T-helper 9 cell (primary cell): ENCODE data around the gene YTHDF1.

Experiments used
- DNase-seq: peaks from one replicate; pipeline ENCODE4 v3.0.0-alpha.2; 2020

YTHDF1 gene

DNA sequence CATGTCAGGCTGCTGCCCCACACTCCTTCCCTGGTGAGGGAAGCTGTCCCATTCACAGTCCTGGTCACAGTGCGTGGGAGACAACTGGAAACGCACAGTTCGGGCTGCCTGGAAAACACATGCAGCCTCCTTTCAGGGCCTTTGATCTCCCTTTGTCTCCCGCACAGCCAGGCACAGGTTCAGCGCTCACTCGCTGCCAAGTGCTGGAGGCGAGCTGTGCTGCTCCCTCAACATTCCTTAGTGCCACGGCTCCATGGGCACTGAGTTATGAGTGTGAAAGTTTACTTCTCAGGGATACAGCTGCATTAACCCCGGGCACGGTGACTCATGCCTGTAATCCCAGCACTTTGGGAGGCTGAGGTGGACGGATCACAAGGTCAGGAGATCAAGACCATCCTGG lies 9.1 kb downstream of the YTHDF1 start:
- no peak for DNase-seq

DNA sequence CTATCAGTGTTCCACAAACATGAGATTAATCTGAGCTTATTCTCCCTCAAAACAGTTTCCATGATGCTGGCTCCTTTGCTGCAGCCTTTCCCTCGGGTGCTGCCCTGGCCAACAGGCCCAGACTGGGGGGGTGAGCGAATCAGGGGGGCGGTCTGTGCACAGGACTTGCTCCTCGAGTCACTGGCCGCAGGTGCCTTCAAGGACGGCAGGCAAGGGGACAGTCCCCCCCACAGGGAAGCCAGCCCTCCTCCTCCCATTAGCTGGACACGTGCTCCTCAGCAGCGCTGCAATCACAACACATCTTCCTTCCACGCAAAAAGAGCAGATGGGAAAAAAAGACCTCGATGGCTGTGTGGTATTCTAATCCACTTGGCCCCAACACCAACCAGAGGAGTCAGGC lies 10.0 kb downstream of the YTHDF1 start:
- no peak for DNase-seq

DNA sequence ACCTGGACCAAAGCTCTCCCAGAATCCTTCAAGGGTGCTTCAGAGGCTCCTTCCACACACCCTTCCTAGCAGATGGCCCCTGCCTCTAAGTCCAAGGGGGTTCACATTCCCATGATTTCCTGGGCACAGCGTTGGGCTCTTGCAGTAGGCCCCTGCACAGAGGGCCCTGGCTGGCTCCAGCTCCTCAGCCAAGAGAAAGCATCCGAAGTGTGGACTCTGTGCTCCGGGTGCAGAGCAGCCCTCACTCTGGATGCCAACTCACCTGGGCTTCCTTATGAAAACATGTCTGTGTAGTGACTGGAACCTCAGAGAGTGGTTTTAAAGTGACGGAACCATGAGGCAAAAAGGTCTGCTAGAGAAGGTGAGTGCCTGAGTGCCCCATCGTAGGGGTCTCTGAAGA lies 11.6 kb downstream of the YTHDF1 start:
- DNase-seq: no peak

DNA sequence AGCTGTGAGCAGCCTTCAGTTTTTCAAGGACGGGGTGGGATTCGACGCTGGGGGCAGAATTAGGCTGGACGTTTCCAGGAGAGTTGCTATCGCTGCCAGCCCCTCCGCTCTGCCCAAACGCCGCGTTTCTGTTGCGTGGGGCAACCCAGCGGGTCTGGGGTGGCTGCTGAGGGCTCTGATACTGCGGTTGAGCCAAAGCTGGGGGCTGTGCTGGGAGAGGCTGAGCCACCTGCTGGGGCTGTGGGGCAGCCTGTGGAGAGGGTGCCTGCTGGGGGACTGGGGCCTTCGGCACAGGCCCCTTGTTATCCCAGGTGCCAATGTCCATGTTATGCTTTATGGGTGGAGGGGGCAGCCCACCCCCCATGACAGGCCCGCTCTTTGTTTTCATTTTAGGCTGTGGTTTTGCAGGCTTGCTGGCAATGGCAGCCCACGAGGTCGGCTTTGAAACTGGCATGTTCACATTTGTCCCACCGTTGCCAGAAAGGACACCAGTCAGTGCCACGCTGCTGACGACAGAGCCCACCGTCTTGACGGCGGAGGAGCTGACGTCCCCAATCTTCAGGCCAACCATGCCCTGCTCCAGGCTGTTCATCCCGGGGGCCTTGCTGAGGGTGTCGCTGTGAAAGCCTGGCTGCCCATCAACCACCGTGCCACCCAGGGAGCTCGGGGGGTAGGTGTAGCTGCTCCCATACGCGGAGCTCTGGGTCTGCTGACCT lies 13.0 kb downstream of the YTHDF1 start:
- DNase-seq: no peak

DNA sequence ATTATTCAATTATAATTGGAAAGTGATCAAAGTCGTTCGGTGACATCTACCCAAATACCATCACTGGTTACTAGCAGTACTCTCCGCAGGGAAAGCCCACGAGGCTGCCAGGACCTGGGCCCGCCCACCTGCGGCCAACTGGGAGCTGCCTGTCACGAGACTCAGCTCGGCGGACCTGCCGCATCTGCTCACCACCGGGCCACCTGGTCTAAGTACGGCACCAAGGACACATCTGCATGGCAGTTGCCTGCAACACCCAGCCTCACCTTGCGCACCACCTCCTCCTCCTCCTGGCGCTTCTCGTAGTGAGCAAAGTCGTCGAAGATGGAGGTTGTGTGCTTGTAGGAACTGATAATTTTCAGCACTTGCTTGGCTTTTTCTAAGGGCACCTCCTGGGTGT lies 13.9 kb downstream of the YTHDF1 start:
- no peak for DNase-seq

DNA sequence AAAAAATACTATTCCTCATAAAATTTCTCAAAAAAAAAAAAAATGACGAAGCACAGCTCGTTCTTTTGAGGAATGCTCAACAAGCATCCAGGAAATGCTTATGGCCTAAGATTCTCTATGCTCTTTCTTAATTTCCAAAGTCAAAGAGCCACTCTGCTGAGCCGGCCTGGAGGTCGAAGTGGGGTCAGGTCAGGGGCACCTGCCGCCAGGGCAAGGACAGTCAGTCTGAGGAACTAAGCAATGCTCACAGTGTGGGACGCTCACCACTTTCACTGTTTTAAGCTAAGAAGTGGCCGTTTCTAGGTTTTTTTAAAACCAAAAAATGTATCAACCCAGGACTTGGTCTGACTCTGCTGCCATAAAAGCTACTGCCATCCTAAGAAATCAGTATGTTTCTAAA lies 17.3 kb downstream of the YTHDF1 start:
- DNase-seq: no peak

DNA sequence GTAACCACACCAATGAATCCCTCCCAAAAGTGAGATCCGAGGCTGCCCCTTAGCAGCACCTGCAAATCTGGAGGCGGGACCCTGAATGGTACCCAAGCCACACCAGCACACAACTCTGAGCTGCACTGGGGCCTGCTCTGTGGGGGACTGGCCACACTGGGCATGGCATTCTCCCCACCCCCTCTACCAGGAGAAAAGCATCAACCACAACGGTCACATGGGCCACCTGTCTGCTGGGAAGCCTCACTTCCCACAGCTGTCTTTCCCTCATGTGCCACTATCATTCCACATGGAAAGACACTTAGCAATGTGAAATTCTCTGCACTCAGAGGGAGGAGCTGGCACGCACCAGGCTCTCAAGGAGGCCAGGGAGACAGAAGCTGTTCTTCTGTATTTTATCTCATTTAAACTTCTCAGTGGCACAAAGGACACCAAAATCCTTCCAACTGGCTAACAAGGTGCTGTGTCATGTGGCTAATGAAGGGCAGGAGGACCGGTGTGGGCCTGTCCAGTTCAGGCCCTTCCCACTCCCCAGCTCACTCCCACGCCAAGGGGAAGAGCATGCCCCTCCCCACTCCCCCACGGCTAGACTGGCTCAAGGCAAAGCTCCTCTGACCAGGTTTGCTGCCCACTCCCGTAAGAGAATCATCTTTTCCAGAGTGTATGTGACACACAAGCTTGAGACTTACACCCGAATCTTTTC lies 19.0 kb downstream of the YTHDF1 start:
- no peak for DNase-seq

DNA sequence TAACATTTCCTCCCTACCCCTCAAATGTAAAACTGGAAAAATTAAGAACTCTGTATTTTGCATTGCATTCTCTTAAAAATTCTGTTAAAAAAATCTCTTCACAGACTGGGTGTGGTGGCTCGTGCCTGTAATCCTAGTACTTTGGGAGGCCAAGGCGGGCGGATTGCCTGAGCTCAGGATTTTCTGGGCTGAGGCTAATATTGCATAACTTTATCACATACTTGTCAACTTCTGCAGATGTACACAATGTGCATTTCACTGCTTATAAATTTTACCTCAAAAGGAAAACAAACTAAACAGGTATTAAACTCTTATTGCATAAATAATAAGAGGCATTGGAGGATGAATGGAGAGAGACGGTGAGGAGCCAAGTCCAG lies 21.1 kb downstream of the YTHDF1 start:
- no peak for DNase-seq

DNA sequence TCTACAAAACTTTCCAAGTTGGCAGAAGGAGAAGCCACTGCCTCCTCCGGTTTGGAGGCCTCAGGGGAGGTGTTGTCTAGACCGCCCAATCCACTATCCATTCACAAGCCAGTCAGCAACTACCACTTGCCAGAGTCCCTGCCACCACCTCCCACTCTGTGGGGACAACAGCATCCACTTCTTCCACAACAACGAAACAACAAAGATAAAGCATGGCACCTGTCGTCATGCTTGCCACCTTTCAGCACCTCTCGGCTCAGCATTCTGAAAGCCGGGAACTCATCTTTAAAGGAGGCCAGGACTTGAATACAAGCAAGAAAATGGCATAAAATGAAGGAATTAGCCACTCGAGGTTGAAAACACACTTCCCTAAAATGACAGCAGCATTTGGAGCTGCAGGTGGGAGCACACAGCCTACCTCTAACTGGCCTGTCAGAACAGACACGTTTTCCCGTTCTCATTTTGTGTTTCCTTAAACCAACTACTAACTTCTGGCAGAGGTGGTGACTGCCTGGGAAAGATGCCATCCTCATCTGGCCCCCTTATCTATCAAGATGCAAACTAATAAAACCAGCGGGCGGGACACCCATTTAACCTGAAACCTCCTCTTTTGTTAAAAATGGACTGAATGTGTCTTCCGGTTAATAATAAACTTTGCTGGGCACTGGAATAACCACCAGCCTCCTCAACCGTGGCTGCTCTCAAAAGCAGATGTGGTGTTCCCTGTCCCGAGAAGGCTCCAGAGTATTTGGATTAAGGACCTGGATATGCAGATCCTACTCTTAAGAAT lies 21.7 kb downstream of the YTHDF1 start:
- no peak for DNase-seq

DNA sequence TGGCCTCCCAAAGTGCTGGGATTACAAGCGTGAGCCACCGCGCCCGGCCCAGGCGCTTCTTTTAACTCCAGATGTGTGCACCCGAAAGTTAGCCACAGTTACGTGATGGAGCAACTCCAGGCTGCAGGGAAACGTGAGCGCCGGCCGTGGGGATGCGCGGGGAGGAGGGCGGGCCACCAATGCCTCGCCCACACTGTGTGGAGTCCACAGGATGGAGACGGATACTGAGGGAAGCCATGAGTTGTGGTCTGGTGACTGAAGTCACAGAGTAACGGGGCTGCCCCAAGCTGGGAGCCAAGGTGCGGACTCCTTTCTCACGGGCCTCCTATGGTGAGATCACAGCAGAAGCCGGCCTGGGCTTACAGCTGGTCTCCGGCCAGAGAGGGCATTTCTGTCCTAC lies 23.2 kb downstream of the YTHDF1 start:
- no peak for DNase-seq

DNA sequence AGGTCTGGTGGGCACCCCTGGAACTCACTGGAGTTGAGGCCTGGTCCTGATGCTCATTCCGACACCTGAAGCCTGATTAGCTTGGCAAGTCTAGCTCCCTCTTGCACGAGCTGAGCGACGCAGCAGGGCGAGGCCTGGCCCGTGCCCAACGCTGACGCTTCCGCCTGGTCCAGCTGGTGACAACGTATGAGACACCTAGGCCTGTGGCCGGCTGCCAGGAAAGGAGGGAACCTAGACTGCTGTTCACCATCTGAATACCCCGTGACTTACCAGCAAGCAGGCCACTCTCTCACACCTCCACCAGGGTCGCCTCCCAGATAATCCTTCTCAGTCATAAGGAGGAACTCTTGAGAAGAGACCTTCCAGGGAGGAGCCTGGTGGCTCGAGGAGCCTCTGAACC lies 24.5 kb downstream of the YTHDF1 start:
- DNase-seq: no peak

DNA sequence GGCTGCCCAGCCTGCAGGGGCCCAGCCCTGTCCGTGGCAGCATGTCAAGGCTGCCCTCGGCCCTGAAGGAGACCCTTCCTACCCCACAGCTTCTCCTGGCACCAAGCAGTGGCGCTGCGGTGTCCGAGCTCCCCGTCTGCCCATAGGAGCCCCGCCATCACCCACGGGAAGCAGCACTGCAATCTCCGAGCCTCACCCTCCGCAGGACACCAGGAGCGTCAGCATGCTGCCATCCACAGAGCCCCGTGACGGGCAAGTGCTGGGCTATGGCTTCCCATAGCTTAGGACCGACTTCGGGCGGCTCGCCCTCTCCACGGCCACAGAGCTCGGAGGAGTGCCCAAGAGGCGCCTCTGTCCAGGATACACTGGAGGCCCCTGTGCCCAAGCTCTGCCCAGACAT lies 25.1 kb downstream of the YTHDF1 start:
- no peak for DNase-seq

DNA sequence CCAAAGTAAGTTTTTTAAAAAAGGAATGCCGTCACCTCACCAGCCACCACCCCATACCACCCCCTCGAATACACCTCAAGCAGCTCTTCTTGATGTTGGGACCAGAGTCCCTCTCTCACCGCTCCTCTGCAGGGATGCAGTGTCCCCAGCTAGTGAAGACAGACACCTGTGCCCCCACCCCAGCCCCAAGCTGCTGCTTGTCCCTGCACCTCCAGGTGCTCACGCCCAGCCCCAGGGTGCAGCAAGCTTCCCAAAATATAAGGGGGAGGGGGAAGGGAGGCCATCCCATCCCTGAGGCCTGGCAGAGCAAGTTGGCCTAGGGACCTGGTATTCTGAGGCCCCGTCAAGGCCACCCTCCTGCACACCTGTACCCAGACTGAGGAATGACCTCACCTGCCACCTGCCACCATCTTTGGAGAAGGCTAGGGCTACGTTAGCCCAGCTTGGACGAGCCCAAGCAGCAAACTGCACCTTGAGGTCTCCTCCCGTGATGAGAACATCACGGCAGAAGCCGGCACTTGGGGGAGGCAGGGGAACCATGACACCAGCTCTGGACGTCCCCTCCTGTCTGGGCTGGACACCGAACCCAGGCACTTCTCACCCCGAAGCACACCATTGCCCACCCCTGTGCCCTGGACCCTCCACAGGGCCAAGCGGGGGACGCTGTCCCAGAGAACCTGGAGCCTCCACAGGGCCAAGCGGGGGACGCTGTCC lies 25.9 kb downstream of the YTHDF1 start:
- DNase-seq: no peak

DNA sequence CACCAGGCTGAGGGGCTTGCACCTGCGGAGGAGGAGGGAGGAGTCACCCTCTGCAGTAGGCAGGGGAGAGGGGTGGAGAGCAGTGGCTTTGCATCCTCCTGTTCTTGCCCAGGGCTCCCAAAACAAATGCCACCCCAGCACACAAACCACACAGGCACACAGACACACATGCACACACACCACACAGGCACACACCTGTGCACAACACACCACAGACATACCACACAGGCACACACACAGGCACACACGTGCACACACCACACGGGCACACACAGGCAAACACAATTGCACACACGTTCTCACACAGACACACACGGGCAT lies 26.6 kb downstream of the YTHDF1 start:
- no peak for DNase-seq

DNA sequence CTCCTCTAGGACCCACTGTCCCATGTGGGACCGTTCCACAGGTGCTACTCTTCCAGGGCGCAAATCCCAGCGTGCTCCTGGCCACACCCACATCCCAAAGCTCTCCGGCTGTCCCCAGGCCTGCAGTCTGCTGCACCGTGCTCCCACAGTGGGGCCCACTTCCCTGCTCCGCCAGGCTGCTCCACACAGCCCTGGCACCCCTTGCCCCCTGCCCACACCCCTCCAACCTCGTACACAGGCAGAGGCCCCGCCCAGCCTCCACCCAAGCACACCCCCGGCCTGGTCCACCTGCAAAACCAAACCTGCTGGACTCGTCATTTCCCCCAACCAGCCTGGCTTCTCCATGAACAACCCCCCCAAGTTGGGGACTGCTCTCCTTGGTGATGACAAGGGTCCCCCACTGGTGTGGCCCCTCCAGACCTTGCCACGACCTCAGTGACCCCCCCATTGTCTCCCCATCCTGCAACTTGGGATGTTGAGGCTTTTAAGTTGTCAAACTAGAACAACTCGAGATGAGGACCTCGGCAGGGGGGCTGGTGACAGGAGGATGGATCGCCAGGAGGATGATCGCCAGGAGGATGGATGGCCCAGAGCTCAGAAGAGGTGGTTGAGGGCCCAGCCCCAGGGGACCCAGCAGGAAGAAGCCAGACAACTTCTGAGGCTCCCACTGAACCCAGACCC lies 27.1 kb downstream of the YTHDF1 start:
- no peak for DNase-seq

DNA sequence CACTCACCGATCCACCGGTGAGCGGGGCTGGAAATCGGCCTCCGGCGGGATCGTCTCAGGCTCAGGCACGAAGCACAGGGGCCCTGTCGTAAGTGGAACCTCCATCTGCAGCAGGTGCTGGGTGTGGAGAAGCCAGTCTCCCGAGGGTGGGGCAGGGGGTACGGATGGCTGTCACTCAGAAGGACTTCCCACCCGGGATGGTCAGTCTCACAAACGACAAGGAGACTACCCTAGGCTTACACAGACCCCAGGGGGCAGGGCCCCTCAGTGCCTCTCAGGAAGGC lies 27.8 kb downstream of the YTHDF1 start:
- no peak for DNase-seq

DNA sequence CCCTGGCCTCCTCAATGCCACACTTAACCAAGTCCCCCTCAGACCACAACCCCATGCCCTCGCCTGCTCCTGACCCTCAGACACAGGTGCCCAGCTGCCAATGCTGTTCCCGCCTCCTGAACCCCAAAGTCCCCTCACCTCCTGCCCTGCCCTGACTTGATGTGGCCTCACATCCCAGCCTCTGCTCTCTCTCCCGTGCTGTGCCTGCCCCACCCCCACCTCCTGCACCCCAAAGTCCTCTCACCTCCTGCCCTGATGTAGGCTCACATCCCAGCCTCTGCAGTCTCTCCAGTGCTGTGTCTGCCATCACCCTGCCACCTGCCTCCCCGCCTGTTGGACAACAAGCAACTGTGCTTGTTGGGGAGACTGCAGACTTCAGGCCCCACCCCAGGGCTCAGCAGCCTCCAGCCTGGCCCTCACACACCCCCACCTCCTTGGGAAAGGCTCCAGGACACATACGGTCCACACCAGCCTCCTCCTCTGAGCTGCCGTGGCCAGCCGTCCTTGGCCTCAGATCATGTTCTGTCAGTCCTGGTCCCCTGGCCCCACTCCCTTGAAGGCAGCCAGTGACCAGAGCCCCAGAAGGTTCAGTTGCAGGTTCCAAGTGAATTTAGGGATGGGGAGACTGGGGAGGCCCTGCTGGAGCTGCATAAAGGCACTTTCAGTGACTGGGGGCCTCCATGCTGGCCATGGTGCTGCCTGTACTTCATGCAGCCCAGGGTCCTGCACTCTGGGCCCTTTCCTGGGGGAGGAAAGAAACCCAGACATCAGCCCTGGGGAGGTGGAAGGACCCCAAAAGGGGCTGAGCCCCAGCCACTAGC lies 28.4 kb downstream of the YTHDF1 start:
- no peak for DNase-seq

DNA sequence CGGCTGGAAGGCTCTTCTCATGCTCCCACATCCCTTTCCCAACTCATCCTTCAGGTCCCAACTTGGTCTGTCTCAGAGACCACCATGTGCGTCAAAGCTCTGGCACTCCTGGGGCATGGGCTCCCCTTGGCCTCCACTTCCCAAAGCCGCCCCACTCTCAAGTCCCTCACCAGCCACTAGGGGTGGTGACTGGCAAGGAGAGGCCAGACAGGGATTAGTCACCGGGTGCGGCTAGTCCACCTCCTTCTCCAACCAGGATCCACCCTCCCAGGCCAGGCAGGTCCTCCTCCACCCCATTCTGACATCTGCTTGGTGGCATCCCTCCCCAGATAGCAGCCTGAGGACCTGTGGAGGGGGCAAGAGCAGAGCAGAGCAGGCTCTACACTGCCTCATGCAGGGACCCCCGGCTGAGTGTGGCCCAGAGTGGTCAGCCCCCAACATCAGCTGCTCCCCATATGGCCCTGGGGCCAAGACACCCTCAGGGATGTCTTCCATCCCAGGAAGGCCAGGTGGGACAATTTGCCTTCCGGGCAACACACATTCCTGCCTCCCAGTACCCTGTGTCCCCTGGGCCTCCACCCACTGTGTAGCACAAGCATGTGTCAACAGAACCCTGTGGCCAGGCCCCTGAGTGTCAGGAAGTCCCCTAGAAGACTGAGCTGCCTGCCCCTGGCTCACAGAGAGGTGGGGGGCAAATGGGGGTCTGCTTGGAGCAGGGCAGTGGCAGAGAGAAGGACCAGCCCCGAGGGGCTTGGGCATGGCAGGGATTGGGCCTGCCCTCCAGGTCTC lies 29.2 kb downstream of the YTHDF1 start:
- DNase-seq: no peak

DNA sequence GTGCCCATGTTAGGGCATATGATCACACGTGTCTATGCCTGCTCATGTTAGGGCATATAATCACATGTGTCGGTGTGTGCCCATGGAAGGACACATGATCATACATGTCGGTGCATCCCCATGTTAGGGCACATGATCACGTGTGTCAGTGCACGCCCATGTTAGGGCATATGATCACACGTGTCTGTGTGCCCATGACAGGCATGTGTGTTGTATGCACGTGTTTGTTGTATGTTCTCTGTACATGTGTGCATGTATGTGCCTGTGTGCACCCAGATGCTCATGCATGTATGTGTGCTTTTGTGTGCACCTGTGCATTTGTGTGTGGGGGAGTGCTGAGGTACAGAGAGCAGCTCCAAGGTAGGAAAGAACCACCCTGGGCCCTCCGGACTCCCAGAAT lies 29.8 kb downstream of the YTHDF1 start:
- no peak for DNase-seq

DNA sequence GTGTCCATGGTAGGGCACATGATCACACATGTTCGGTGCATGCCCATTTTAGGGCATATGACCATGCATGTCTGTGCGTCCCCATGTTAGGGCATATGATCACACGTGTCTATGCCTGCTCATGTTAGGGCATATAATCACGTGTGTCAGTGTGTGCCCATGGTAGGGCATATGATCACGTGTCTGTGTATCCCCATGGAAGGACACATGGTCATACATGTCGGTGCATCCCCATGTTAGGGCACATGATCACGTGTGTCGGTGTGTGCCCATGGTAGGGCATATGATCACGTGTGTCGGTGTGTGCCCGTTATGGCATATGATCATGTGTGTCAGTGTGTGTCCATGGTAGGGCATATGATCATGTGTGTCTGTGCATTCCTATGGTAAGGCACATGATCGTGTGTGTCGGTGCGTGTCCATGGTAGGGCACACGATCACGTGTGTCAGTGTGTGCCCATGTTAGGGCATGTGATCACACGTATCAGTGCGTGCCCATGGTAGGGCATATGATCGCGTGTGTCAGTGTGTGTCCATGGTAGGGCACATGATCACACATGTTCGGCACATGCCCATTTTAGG lies 30.6 kb downstream of the YTHDF1 start:
- no peak for DNase-seq
